GM12891 (cell line): ENCODE data around the gene UCKL1.

Experiments used
- POLR2A ChIP-seq: IDR thresholded peaks from 2 replicates; pipeline ENCODE4 v1.6.1; 2011; ENCODE audit warnings: low read depth, low read length, control low read depth
- POLR2AphosphoS5 ChIP-seq: IDR thresholded peaks from 2 replicates; pipeline ENCODE4 v1.6.1; 2011; ENCODE audit warnings: low read depth, low read length, control low read depth
- SPI1 ChIP-seq: IDR thresholded peaks from 2 replicates; pipeline ENCODE4 v1.6.1; 2011; ENCODE audit warnings: low read depth, low read length, control low read depth
- TAF1 ChIP-seq: IDR thresholded peaks from 2 replicates; pipeline ENCODE4 v1.6.1; 2011; ENCODE audit warnings: low read depth, low read length, control low read depth

DNA sequence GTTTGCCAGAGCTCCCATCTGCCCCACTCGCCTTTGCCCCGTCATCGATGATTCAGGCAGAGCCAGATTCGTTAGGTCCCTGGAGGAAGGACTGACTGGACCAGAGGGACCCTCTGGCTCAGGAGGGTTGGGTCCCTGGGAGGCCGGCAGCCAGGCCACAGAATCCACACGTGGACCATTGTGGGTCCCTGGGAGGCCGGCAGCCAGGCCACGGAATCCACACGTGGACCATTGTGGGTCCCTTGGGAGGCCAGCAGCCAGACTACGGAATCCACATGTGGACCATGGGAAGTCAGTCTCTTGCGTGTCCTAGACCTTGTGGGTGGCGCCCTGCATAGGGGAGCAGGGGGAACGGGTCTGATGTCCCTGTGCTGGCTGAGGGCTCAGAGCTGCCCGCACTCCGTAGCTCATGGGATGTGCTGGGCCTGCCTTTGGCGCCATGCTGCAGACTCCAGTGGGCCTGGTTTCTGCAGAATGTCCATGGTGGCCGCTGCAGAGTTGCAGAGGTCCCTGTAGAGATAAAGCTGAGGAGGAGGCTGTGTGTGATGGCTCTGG is 23.5 kb downstream of the UCKL1 start:
- TF ChIP-seq POLR2A (no peak), TAF1 (no peak), POLR2AphosphoS5 (no peak), SPI1 (no peak)
